ENCODE data around the gene TBC1D12.

Gene TBC1D12

GRCh38 chr10:94358480-94358879 is 43.9 kb upstream of the TBC1D12 start:
- no peak for TF ChIP-seq POLR2AphosphoS5 (IDR thresholded peaks at IDR 0.05; ENCODE audit: low read depth, low read length)
- TF ChIP-seq REST (IDR thresholded peaks at IDR 0.05; ENCODE audit: insufficient read depth in 1 of 2, low read depth in 2 of 2, low read length in 2 of 2) = no peak
- no peak for TF ChIP-seq TAF1 (IDR thresholded peaks at IDR 0.05; ENCODE audit: borderline replicate concordance, insufficient read depth, low read length)
- TF ChIP-seq FOXP2 (optimal IDR thresholded peaks at IDR 0.05; ENCODE audit: borderline replicate concordance, extremely low read depth, extremely low read length, insufficient read depth) = no peak
- TF ChIP-seq SIN3A (IDR thresholded peaks at IDR 0.05; ENCODE audit: borderline replicate concordance, insufficient read depth, low read length) = no peak

GRCh38 chr10:94361171-94361794 is 41.1 kb upstream of the TBC1D12 start:
- TF ChIP-seq SIN3A (IDR thresholded peaks at IDR 0.05; ENCODE audit: borderline replicate concordance, insufficient read depth, low read length) (no peak), POLR2AphosphoS5 (IDR thresholded peaks at IDR 0.05; ENCODE audit: low read depth, low read length) (no peak), FOXP2 (optimal IDR thresholded peaks at IDR 0.05; ENCODE audit: borderline replicate concordance, extremely low read depth, extremely low read length, insufficient read depth) (no peak), TAF1 (IDR thresholded peaks at IDR 0.05; ENCODE audit: borderline replicate concordance, insufficient read depth, low read length) (no peak)

GRCh38 chr10:94362360-94363250 is 39.7 kb upstream of the TBC1D12 start, which contains the start of gene NOC3L:
Gene NOC3L, minus strand, starts transcription at chr10:94362939. Its CDS starts 101 bp downstream, at chr10:94362838.
- TF ChIP-seq REST (IDR thresholded peaks at IDR 0.05; ENCODE audit: insufficient read depth in 1 of 2, low read depth in 2 of 2, low read length in 2 of 2) = no peak
- TF ChIP-seq TAF1 (IDR thresholded peaks at IDR 0.05; ENCODE audit: borderline replicate concordance, insufficient read depth, low read length) = peak; percentile 65; the same call in 1 of the 2 replicates
- TF ChIP-seq SIN3A (IDR thresholded peaks at IDR 0.05; ENCODE audit: borderline replicate concordance, insufficient read depth, low read length) = peak; percentile 92
- TF ChIP-seq FOXP2 (optimal IDR thresholded peaks at IDR 0.05; ENCODE audit: borderline replicate concordance, extremely low read depth, extremely low read length, insufficient read depth) = peak; percentile 61
- TF ChIP-seq POLR2AphosphoS5 (IDR thresholded peaks at IDR 0.05; ENCODE audit: low read depth, low read length) = peak; percentile 87

GRCh38 chr10:94363251-94363565 is 39.1 kb upstream of the TBC1D12 start:
- TF ChIP-seq SIN3A (IDR thresholded peaks at IDR 0.05; ENCODE audit: borderline replicate concordance, insufficient read depth, low read length) (no peak), TAF1 (IDR thresholded peaks at IDR 0.05; ENCODE audit: borderline replicate concordance, insufficient read depth, low read length) (no peak), POLR2AphosphoS5 (IDR thresholded peaks at IDR 0.05; ENCODE audit: low read depth, low read length) (no peak), FOXP2 (optimal IDR thresholded peaks at IDR 0.05; ENCODE audit: borderline replicate concordance, extremely low read depth, extremely low read length, insufficient read depth) (no peak), REST (IDR thresholded peaks at IDR 0.05; ENCODE audit: insufficient read depth in 1 of 2, low read depth in 2 of 2, low read length in 2 of 2) (no peak)

GRCh38 chr10:94364482-94364881 is 37.9 kb upstream of the TBC1D12 start:
- no peak for TF ChIP-seq TAF1 (IDR thresholded peaks at IDR 0.05; ENCODE audit: borderline replicate concordance, insufficient read depth, low read length)
- no peak for TF ChIP-seq REST (IDR thresholded peaks at IDR 0.05; ENCODE audit: insufficient read depth in 1 of 2, low read depth in 2 of 2, low read length in 2 of 2)
- TF ChIP-seq SIN3A (IDR thresholded peaks at IDR 0.05; ENCODE audit: borderline replicate concordance, insufficient read depth, low read length) = no peak
- TF ChIP-seq FOXP2 (optimal IDR thresholded peaks at IDR 0.05; ENCODE audit: borderline replicate concordance, extremely low read depth, extremely low read length, insufficient read depth) = no peak
- TF ChIP-seq POLR2AphosphoS5 (IDR thresholded peaks at IDR 0.05; ENCODE audit: low read depth, low read length) = no peak

Data from PFSK-1 (cell line).